Panc1 (cell line): Measurements from ENCODE around the gene SSC5D.

Experiments
- POLR2AphosphoS5 ChIP-seq: IDR thresholded peaks from 2 replicates; pipeline ENCODE4 v1.6.1; 2012; ENCODE audit warnings: mild to moderate bottlenecking, low read depth, low read length, moderate library complexity
- TF ChIP-seq, protein P1 (sequence below): fragments of 450-650 bp; IDR thresholded peaks from 2 replicates; pipeline ENCODE4 v1.5.1; 2017; ENCODE audit warnings: mild to moderate bottlenecking
- TF ChIP-seq, protein P2 (sequence below), 2 experiments: IDR thresholded peaks; 2 replicates each; pipeline ENCODE4 v1.6.1; 2011 to 2012; ENCODE audit warnings: low read depth in 2 of 2, control low read depth in 1 of 2, low read length in 1 of 2, mild to moderate bottlenecking in 1 of 2, moderate library complexity in 1 of 2; ENCODE audit not compliant: insufficient read depth in 1 of 2

DNA sequence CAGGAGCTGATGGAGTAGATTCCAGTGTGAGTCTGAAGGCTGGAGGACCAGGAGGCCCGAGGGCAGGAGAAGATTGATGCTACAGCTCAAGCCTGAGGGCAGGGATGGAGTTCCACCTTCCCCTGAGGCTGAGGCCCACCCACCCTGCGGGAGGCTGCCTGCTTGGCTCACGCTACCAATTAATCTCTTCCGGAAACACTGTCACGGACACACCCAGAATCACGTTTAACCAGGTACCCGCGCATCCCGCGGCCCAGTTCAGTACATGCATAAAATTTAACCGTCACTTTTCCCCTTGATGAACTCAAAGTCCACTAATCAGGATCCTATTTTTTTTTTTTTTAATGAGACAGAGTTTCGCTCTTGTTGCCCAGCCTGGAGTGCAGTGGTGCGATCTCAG is 17.0 kb upstream of the SSC5D start:
- TF ChIP-seq, protein P1, sequence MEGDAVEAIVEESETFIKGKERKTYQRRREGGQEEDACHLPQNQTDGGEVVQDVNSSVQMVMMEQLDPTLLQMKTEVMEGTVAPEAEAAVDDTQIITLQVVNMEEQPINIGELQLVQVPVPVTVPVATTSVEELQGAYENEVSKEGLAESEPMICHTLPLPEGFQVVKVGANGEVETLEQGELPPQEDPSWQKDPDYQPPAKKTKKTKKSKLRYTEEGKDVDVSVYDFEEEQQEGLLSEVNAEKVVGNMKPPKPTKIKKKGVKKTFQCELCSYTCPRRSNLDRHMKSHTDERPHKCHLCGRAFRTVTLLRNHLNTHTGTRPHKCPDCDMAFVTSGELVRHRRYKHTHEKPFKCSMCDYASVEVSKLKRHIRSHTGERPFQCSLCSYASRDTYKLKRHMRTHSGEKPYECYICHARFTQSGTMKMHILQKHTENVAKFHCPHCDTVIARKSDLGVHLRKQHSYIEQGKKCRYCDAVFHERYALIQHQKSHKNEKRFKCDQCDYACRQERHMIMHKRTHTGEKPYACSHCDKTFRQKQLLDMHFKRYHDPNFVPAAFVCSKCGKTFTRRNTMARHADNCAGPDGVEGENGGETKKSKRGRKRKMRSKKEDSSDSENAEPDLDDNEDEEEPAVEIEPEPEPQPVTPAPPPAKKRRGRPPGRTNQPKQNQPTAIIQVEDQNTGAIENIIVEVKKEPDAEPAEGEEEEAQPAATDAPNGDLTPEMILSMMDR: no peak
- TF ChIP-seq, protein P2, sequence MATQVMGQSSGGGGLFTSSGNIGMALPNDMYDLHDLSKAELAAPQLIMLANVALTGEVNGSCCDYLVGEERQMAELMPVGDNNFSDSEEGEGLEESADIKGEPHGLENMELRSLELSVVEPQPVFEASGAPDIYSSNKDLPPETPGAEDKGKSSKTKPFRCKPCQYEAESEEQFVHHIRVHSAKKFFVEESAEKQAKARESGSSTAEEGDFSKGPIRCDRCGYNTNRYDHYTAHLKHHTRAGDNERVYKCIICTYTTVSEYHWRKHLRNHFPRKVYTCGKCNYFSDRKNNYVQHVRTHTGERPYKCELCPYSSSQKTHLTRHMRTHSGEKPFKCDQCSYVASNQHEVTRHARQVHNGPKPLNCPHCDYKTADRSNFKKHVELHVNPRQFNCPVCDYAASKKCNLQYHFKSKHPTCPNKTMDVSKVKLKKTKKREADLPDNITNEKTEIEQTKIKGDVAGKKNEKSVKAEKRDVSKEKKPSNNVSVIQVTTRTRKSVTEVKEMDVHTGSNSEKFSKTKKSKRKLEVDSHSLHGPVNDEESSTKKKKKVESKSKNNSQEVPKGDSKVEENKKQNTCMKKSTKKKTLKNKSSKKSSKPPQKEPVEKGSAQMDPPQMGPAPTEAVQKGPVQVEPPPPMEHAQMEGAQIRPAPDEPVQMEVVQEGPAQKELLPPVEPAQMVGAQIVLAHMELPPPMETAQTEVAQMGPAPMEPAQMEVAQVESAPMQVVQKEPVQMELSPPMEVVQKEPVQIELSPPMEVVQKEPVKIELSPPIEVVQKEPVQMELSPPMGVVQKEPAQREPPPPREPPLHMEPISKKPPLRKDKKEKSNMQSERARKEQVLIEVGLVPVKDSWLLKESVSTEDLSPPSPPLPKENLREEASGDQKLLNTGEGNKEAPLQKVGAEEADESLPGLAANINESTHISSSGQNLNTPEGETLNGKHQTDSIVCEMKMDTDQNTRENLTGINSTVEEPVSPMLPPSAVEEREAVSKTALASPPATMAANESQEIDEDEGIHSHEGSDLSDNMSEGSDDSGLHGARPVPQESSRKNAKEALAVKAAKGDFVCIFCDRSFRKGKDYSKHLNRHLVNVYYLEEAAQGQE (IDR thresholded peaks at IDR 0.05; ENCODE audit: insufficient read depth in 1 of 2, low read depth in 2 of 2, low read length in 1 of 2): no peak
- no peak for TF ChIP-seq POLR2AphosphoS5
